HG03175 (cell line): ENCODE results near the gene COL6A5.
"Not testable (repeated sequence)": the region's sequence is repeated elsewhere in the genome, so short reads cannot be mapped to it uniquely, and the experiment has no call there.

Experiments used
- ATAC-seq: cut with Tn5 transposase; IDR thresholded peaks from one replicate; pipeline ENCODE4 v1.9.1; 2021; ENCODE audit warnings: mild to moderate bottlenecking, moderate library complexity; ENCODE audit not compliant: unreplicated experiment

Gene COL6A5

GRCh38 chr3:130430266-130430665 is 84.8 kb downstream of the COL6A5 start:
- no peak for ATAC-seq

- ATAC-seq = not testable (repeated sequence)
Measured at GRCh38 chr3:130432086-130432485, 86.6 kb downstream of the COL6A5 start.

- ATAC-seq = no peak
Measured at GRCh38 chr3:130433306-130433705, 87.8 kb downstream of the COL6A5 start.

GRCh38 chr3:130442284-130442683 is 96.8 kb downstream of the COL6A5 start:
- ATAC-seq = no peak

- not testable (repeated sequence) for ATAC-seq
Measured at GRCh38 chr3:130446840-130447239, 101.4 kb downstream of the COL6A5 start.

- not testable (repeated sequence) for ATAC-seq
Measured at GRCh38 chr3:130448155-130448554, 102.7 kb downstream of the COL6A5 start.

- ATAC-seq = no peak
Measured at GRCh38 chr3:130456540-130456939, 111.1 kb downstream of the COL6A5 start.

GRCh38 chr3:130457671-130458070 is 112.2 kb downstream of the COL6A5 start:
- ATAC-seq = no peak

GRCh38 chr3:130459944-130460343 is 114.5 kb downstream of the COL6A5 start:
- no peak for ATAC-seq

GRCh38 chr3:130462089-130462488 is 116.6 kb downstream of the COL6A5 start:
- no peak for ATAC-seq

- no peak for ATAC-seq
Measured at GRCh38 chr3:130463221-130463620, 117.7 kb downstream of the COL6A5 start.

GRCh38 chr3:130465521-130465920 is 120.0 kb downstream of the COL6A5 start:
- ATAC-seq = no peak

- ATAC-seq = no peak
Measured at GRCh38 chr3:130468311-130468710, 122.8 kb downstream of the COL6A5 start.

- ATAC-seq = no peak
Measured at GRCh38 chr3:130470126-130470525, 124.7 kb downstream of the COL6A5 start.

- ATAC-seq = no peak
Measured at GRCh38 chr3:130473416-130473815, 127.9 kb downstream of the COL6A5 start.

GRCh38 chr3:130480736-130481135 is 135.3 kb downstream of the COL6A5 start:
- no peak for ATAC-seq

GRCh38 chr3:130488288-130488687 is 142.8 kb downstream of the COL6A5 start:
- no peak for ATAC-seq

- ATAC-seq = no peak
Measured at GRCh38 chr3:130488769-130489450, 143.4 kb downstream of the COL6A5 start.

GRCh38 chr3:130490241-130490640 is 144.8 kb downstream of the COL6A5 start:
- no peak for ATAC-seq

GRCh38 chr3:130491431-130491830 is 146.0 kb downstream of the COL6A5 start:
- ATAC-seq = no peak

- ATAC-seq = no peak
Measured at GRCh38 chr3:130504701-130505100, 159.2 kb downstream of the COL6A5 start.

- ATAC-seq = no peak
Measured at GRCh38 chr3:130506031-130506430, 160.6 kb downstream of the COL6A5 start.

- ATAC-seq = no peak
Measured at GRCh38 chr3:130507746-130508145, 162.3 kb downstream of the COL6A5 start.
